GM12865 (cell line): ENCODE data around the gene CC2D1B.

Experiments
- DNase-seq: peaks from one replicate; pipeline ENCODE4 v3.0.0; 2010; ENCODE audit warnings: low read depth
- H3K4me3 ChIP-seq: 2 replicates; pipeline ENCODE4 v1.5.1; 2011; ENCODE audit warnings: mild to moderate bottlenecking, low read depth, low read length, control low read depth
- CTCF ChIP-seq: IDR thresholded peaks from 2 replicates; pipeline ENCODE4 v1.5.1; 2011; ENCODE audit warnings: low read length, control low read depth, low read depth, inconsistent platforms; ENCODE audit not compliant: insufficient read depth; ENCODE audit errors: missing control alignments

The CC2D1B gene

GRCh38 chr1:52368383-52369172 is 2.6 kb upstream of the CC2D1B start:
- DNase-seq = peak; percentile 56
- TF ChIP-seq CTCF = no peak
- peak overlapping the region; percentile 33 for H3K4me3 ChIP-seq

- H3K4me3 ChIP-seq = no peak overlapping the region
- TF ChIP-seq CTCF = no peak
Measured at GRCh38 chr1:52367272-52367671, 1.3 kb upstream of the CC2D1B start.

GRCh38 chr1:52366517-52366827 is 467 bp upstream of the CC2D1B start:
- no peak for DNase-seq
- no peak for TF ChIP-seq CTCF
- peak overlapping the region; percentile 94 for H3K4me3 ChIP-seq

More at GRCh38 chr1:52367272-52367671, 1.3 kb upstream of the CC2D1B start:
- no peak for DNase-seq

GRCh38 chr1:52365071-52365745 is 797 bp downstream of the CC2D1B start:
- no peak for DNase-seq
- TF ChIP-seq CTCF = no peak
- H3K4me3 ChIP-seq = peak overlapping the region; percentile 94

- no peak for DNase-seq
- TF ChIP-seq CTCF = peak; percentile 2
- H3K4me3 ChIP-seq = peak overlapping the region; percentile 94; the same call in 1 of the 2 replicates
Measured at GRCh38 chr1:52364235-52364839, 1.7 kb downstream of the CC2D1B start.

GRCh38 chr1:52360595-52360968 is 5.4 kb downstream of the CC2D1B start:
- no peak for TF ChIP-seq CTCF
- no peak overlapping the region for H3K4me3 ChIP-seq
- no peak for DNase-seq
